Upper lobe of left lung (tissue), 6 donors: ENCODE measurements around the gene TPH1. TPM values are rescaled to one million over a fixed set of nuclear protein-coding genes. Genes with fewer than 3 reads are reported as not detected.

Experiments used
- ATAC-seq, 2 donors: fragments of 200-7000 bp; cut with Tn5 transposase; one replicate each; pipeline ENCODE4 v1.9.1; 2022; ENCODE audit warnings: mild to moderate bottlenecking in 2 of 2, moderate library complexity in 2 of 2; ENCODE audit not compliant: low FRiP score in 2 of 2
- DNase-seq, 2 donors: peaks; one replicate each; pipeline ENCODE4 v3.0.0-alpha.2; 2019 to 2020
- H3K27ac ChIP-seq, 4 donors: fragments of 200-600 bp; sonication (generic); one replicate each; pipeline ENCODE4 v1.5.1; 2016 to 2019
- H3K27me3 ChIP-seq, 4 donors: fragments of 200-600 bp; sonication (generic); one replicate each; pipeline ENCODE4 v1.5.1; 2017 to 2019
- H3K36me3 ChIP-seq, 4 donors: fragments of 200-600 bp; sonication (generic); one replicate each; pipeline ENCODE4 v1.5.1; 2016 to 2019
- H3K4me1 ChIP-seq, 4 donors: fragments of 200-600 bp; sonication (generic); one replicate each; pipeline ENCODE4 v1.5.1; 2018 to 2019
- H3K4me3 ChIP-seq, 4 donors: fragments of 200-600 bp; sonication (generic); one replicate each; pipeline ENCODE4 v1.5.1; 2017 to 2019; ENCODE audit warnings: mild to moderate bottlenecking in 2 of 4, moderate library complexity in 1 of 4
- H3K9me3 ChIP-seq, 4 donors: fragments of 200-600 bp; sonication (generic); one replicate each; pipeline ENCODE4 v1.5.1; 2018 to 2019
- CTCF ChIP-seq, 6 experiments: fragments of 450-650 bp in 4 of 6; fragments of 200-600 bp in 2 of 6; sonication (generic) in 2 of 6; IDR thresholded peaks; one replicate each; pipeline ENCODE4 v1.5.1; 2016 to 2019; ENCODE audit warnings: antibody characterized with exemption in 6 of 6
- EP300 ChIP-seq, 4 donors: sonication (generic); formaldehyde crosslinking; IDR thresholded peaks; one replicate each; pipeline ENCODE4 v1.5.1; 2017; ENCODE audit warnings: antibody characterized with exemption in 4 of 4, control low read depth in 2 of 4
- POLR2A ChIP-seq, 4 donors: fragments of 450-650 bp; IDR thresholded peaks; one replicate each; pipeline ENCODE4 v1.5.1; 2016 to 2017; ENCODE audit warnings: antibody characterized with exemption in 4 of 4, mild to moderate bottlenecking in 2 of 4
- POLR2AphosphoS5 ChIP-seq, 2 donors: sonication (generic); formaldehyde crosslinking; IDR thresholded peaks; one replicate each; pipeline ENCODE4 v1.5.1; 2017; ENCODE audit warnings: antibody characterized with exemption in 2 of 2
- WGBS, 2 donors: methylation state at CpG; one replicate each; pipeline ENCODE4 v1.1.5; 2017 to 2018; 5-methylcytosine and 5-hydroxymethylcytosine counted together
- total RNA-seq, 6 donors: library from RNA; depleted of rRNA in 4 of 6; stranded (reverse); fragments of >200 nt in 4 of 6; gene quantifications; one replicate each; pipeline versions ENCODE4 v1.1.0 to v1.2.1, GENCODE V29; 2016 to 2021
- donor health status: DM: no; HTN: no; CAD: no; lungs with moderate emphysema.
- donor health status: DM: no; HTN: yes; CAD: no; lungs with severe emphysema.

The TPH1 gene
- total RNA-seq, 6 donors from 2014 or later = 0.13 to 0.79 (median 0.40) TPM; not detected in 1

GRCh38 chr11:18036456-18036855, 9.6 kb downstream of the TPH1 start:
- Histone ChIP-seq H3K9me3 (no peaks in the 10 kb centered on the region), H3K27me3 (no peaks in the 10 kb centered on the region), H3K4me3 (no peak overlapping the region), H3K4me1 (no peaks in the 10 kb centered on the region), H3K36me3 (no peaks in the 10 kb centered on the region), H3K27ac (no peak overlapping the region)
- ATAC-seq = no peak
- TF ChIP-seq EP300 (IDR thresholded peaks at IDR 0.05) (no peak), POLR2A (IDR thresholded peaks at IDR 0.05) (no peak), CTCF (IDR thresholded peaks at IDR 0.05) (no peak), POLR2AphosphoS5 (IDR thresholded peaks at IDR 0.05) (no peak)
- DNase-seq = no peak

GRCh38 chr11:18027475-18027874, 18.6 kb downstream of the TPH1 start:
- no peaks in the 10 kb centered on the region for H3K27me3 ChIP-seq
- H3K4me3 ChIP-seq = no peak overlapping the region
- H3K4me1 ChIP-seq = no peaks in the 10 kb centered on the region
- no peaks in the 10 kb centered on the region for H3K36me3 ChIP-seq
- TF ChIP-seq POLR2A (IDR thresholded peaks at IDR 0.05) (no peak), POLR2AphosphoS5 (IDR thresholded peaks at IDR 0.05) (no peak), CTCF (IDR thresholded peaks at IDR 0.05) (no peak), EP300 (IDR thresholded peaks at IDR 0.05) (no peak)
- 81 to 82% methylated on average over 2 of the region's 2 CpGs for WGBS, 2 donors
- DNase-seq (no peak), ATAC-seq (no peak)
- no peak overlapping the region for H3K27ac ChIP-seq
- no peaks in the 10 kb centered on the region for H3K9me3 ChIP-seq

- Histone ChIP-seq H3K9me3 (no peaks in the 10 kb centered on the region), H3K4me3 (no peak overlapping the region), H3K27me3 (no peaks in the 10 kb centered on the region), H3K4me1 (no peaks in the 10 kb centered on the region), H3K36me3 (no peaks in the 10 kb centered on the region), H3K27ac (no peak overlapping the region)
- DNase-seq (no peak), ATAC-seq (no peak)
- 93 to 100% methylated on average over 1 of the region's 1 CpG for WGBS, 2 donors
- no peak for TF ChIP-seq EP300 (IDR thresholded peaks at IDR 0.05)
- TF ChIP-seq POLR2AphosphoS5 (IDR thresholded peaks at IDR 0.05) = no peak
- no peak for TF ChIP-seq POLR2A (IDR thresholded peaks at IDR 0.05)
Measured at GRCh38 chr11:18022419-18022818, 23.6 kb downstream of the TPH1 start.

GRCh38 chr11:18019650-18020049, 26.4 kb downstream of the TPH1 start:
- Histone ChIP-seq H3K4me1 (no peaks in the 10 kb centered on the region), H3K9me3 (no peaks in the 10 kb centered on the region), H3K27ac (no peak overlapping the region), H3K36me3 (no peaks in the 10 kb centered on the region), H3K27me3 (no peaks in the 10 kb centered on the region), H3K4me3 (no peak overlapping the region)
- TF ChIP-seq POLR2A (IDR thresholded peaks at IDR 0.05) (no peak), CTCF (IDR thresholded peaks at IDR 0.05) (no peak)
- no peak for DNase-seq
- no peak for ATAC-seq

- TF ChIP-seq POLR2AphosphoS5 (IDR thresholded peaks at IDR 0.05) (no peak), POLR2A (IDR thresholded peaks at IDR 0.05) (no peak), CTCF (IDR thresholded peaks at IDR 0.05) (no peak), EP300 (IDR thresholded peaks at IDR 0.05) (no peak)
- Histone ChIP-seq H3K27ac (no peak overlapping the region), H3K36me3 (no peaks in the 10 kb centered on the region), H3K9me3 (no peaks in the 10 kb centered on the region), H3K4me1 (peaks cover 6 to 16% (median 7%) of the 10 kb centered on the region in 4 donors), H3K27me3 (no peaks in the 10 kb centered on the region), H3K4me3 (no peak overlapping the region)
- ATAC-seq (no peak), DNase-seq (no peak)
- WGBS, 2 donors = 90% methylated on average over 2 of the region's 2 CpGs
Measured at GRCh38 chr11:18016789-18017188, 29.3 kb downstream of the TPH1 start.
